NB4 (cell line): ENCODE measurements around the gene PHGDH.

Experiments
- POLR2A ChIP-seq: IDR thresholded peaks from 2 replicates; pipeline ENCODE4 v1.6.1; 2011; ENCODE audit warnings: mild to moderate bottlenecking; ENCODE audit not compliant: insufficient read length; ENCODE audit errors: extremely low read depth
- TF ChIP-seq, protein P1 (sequence below): IDR thresholded peaks from one replicate; pipeline ENCODE4 v1.5.1; 2012; ENCODE audit warnings: low read depth, low read length

DNA sequence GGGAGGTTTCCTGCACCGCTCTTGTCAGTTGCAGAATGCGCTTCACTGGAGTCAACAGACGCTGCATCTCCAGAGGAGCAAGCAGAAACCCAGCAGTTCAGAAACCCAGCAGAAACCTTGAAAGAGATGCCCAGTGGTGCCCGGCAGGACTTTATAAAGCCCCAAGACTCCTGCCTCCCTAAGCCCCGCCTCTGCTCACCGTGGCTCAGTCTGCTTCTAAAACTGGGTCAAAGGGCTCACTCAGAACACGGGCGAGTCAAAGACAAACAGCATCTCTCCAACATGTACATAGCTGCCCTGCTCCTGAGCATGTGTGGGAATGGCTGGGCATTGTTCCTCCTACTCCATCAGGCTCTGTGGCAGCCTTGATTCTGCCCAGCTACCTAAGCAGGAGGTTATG lies 57.0 kb downstream of the PHGDH start, which contains the start of gene HMGCS2:
- TF ChIP-seq, protein P1, sequence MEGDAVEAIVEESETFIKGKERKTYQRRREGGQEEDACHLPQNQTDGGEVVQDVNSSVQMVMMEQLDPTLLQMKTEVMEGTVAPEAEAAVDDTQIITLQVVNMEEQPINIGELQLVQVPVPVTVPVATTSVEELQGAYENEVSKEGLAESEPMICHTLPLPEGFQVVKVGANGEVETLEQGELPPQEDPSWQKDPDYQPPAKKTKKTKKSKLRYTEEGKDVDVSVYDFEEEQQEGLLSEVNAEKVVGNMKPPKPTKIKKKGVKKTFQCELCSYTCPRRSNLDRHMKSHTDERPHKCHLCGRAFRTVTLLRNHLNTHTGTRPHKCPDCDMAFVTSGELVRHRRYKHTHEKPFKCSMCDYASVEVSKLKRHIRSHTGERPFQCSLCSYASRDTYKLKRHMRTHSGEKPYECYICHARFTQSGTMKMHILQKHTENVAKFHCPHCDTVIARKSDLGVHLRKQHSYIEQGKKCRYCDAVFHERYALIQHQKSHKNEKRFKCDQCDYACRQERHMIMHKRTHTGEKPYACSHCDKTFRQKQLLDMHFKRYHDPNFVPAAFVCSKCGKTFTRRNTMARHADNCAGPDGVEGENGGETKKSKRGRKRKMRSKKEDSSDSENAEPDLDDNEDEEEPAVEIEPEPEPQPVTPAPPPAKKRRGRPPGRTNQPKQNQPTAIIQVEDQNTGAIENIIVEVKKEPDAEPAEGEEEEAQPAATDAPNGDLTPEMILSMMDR: no peak
- TF ChIP-seq POLR2A: no peak
